HL-60 (cell line): Measurements from ENCODE around the gene RAPGEF2.

Experiments used
- POLR2AphosphoS5 ChIP-seq: IDR thresholded peaks from 2 replicates; pipeline ENCODE4 v1.6.1; 2012; ENCODE audit warnings: low read depth
- SPI1 ChIP-seq: IDR thresholded peaks from 2 replicates; pipeline ENCODE4 v1.6.1; 2012; ENCODE audit warnings: low read depth, mild to moderate bottlenecking, borderline replicate concordance
- TF ChIP-seq, protein P1 (sequence below): IDR thresholded peaks from one replicate; pipeline ENCODE4 v1.5.1; 2011; ENCODE audit warnings: low read length, control low read depth, inconsistent platforms; ENCODE audit not compliant: insufficient read depth
- TF ChIP-seq, protein P2 (sequence below): IDR thresholded peaks from 2 replicates; pipeline ENCODE4 v1.6.1; 2012; ENCODE audit warnings: low read depth; ENCODE audit not compliant: insufficient replicate concordance

DNA sequence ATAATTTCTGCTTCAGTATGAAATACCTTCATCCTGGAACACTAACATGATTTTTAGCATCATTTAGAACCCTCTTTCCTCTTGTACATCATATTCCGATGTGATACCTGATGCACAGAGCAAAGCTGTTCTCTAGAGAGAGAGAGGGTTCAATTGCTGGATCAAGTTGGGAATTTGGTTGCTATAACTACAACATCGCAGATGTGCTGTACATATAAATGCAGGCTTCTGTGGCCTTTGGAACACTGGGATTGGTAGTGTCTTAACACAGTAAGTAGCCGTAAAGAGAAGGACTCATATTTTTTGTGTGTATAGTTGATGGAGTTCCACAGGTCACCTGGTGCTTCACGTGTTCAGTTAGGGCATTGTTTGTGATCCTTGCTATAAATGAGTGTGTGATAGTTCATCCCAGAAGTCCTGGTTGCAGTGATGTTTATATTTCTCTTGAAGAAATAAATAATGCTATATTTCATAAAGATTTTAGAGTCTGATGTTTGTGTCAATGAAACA, 119.2 kb downstream of the RAPGEF2 start:
- TF ChIP-seq, protein P1, sequence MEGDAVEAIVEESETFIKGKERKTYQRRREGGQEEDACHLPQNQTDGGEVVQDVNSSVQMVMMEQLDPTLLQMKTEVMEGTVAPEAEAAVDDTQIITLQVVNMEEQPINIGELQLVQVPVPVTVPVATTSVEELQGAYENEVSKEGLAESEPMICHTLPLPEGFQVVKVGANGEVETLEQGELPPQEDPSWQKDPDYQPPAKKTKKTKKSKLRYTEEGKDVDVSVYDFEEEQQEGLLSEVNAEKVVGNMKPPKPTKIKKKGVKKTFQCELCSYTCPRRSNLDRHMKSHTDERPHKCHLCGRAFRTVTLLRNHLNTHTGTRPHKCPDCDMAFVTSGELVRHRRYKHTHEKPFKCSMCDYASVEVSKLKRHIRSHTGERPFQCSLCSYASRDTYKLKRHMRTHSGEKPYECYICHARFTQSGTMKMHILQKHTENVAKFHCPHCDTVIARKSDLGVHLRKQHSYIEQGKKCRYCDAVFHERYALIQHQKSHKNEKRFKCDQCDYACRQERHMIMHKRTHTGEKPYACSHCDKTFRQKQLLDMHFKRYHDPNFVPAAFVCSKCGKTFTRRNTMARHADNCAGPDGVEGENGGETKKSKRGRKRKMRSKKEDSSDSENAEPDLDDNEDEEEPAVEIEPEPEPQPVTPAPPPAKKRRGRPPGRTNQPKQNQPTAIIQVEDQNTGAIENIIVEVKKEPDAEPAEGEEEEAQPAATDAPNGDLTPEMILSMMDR: no peak
- TF ChIP-seq, protein P2, sequence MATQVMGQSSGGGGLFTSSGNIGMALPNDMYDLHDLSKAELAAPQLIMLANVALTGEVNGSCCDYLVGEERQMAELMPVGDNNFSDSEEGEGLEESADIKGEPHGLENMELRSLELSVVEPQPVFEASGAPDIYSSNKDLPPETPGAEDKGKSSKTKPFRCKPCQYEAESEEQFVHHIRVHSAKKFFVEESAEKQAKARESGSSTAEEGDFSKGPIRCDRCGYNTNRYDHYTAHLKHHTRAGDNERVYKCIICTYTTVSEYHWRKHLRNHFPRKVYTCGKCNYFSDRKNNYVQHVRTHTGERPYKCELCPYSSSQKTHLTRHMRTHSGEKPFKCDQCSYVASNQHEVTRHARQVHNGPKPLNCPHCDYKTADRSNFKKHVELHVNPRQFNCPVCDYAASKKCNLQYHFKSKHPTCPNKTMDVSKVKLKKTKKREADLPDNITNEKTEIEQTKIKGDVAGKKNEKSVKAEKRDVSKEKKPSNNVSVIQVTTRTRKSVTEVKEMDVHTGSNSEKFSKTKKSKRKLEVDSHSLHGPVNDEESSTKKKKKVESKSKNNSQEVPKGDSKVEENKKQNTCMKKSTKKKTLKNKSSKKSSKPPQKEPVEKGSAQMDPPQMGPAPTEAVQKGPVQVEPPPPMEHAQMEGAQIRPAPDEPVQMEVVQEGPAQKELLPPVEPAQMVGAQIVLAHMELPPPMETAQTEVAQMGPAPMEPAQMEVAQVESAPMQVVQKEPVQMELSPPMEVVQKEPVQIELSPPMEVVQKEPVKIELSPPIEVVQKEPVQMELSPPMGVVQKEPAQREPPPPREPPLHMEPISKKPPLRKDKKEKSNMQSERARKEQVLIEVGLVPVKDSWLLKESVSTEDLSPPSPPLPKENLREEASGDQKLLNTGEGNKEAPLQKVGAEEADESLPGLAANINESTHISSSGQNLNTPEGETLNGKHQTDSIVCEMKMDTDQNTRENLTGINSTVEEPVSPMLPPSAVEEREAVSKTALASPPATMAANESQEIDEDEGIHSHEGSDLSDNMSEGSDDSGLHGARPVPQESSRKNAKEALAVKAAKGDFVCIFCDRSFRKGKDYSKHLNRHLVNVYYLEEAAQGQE: no peak
- TF ChIP-seq SPI1 (no peak), POLR2AphosphoS5 (no peak)
